BJ (cell line): ENCODE results near the gene KRTAP2-3. TPM values are rescaled to one million over a fixed set of nuclear protein-coding genes. Genes with fewer than 3 reads are reported as not detected.

Experiments
- CTCF ChIA-PET: fragments of 350-600 bp; formaldehyde crosslinking; extraction: SDS; loops from one replicate; lab custom pipeline; 2021; ENCODE audit warnings: antibody characterized with exemption, inconsistent platforms; lab: Yijun Ruan, JAX
- POLR2A ChIA-PET: fragments of 300-600 bp; sonication (Branson Sonifier 250); formaldehyde crosslinking; extraction: SDS; loops from one replicate; lab custom pipeline; 2021; ENCODE audit warnings: antibody characterized with exemption; lab: Charles Lee
- DNase-seq: peaks from one replicate; pipeline ENCODE4 v3.0.0-alpha.2; 2011; ENCODE audit warnings: low read depth
- H3K27me3 ChIP-seq: 2 replicates; pipeline ENCODE4 v1.6.0; 2011; ENCODE audit warnings: low read length; ENCODE audit not compliant: control insufficient read depth, insufficient read depth
- H3K36me3 ChIP-seq: 2 replicates; pipeline ENCODE4 v1.5.1; 2011; ENCODE audit warnings: low read length; ENCODE audit not compliant: control insufficient read depth, insufficient read depth
- H3K4me3 ChIP-seq: 2 replicates; pipeline ENCODE4 v1.5.1; 2011; ENCODE audit warnings: low read depth, mild to moderate bottlenecking, control low read depth, low read length
- CTCF ChIP-seq: IDR thresholded peaks from 2 replicates; pipeline ENCODE4 v1.5.1; 2011; ENCODE audit warnings: low read depth, mild to moderate bottlenecking, control low read depth, inconsistent platforms, low read length, moderate library complexity; ENCODE audit not compliant: insufficient read depth
- polyA plus RNA-seq: library from polyadenylated mRNA; depleted of rRNA; stranded (reverse); fragments of >200 nt; gene quantifications from 2 replicates; pipeline ENCODE4 v1.2.3, GENCODE V29; 2011; rRNA removed

KRTAP2-3 gene
- polyA plus RNA-seq, 1 experiment: 1.4 TPM

GRCh38 chr17:41010441-41010840 is 49.5 kb downstream of the KRTAP2-3 start:
- ChIA-PET CTCF (no interaction called here), POLR2A (no interaction called here)
- DNase-seq: no peak
- H3K4me3 ChIP-seq: no peak overlapping the region
- H3K36me3 ChIP-seq: no peaks in the 10 kb centered on the region
- TF ChIP-seq CTCF: no peak
- H3K27me3 ChIP-seq: no peaks in the 10 kb centered on the region

DNA sequence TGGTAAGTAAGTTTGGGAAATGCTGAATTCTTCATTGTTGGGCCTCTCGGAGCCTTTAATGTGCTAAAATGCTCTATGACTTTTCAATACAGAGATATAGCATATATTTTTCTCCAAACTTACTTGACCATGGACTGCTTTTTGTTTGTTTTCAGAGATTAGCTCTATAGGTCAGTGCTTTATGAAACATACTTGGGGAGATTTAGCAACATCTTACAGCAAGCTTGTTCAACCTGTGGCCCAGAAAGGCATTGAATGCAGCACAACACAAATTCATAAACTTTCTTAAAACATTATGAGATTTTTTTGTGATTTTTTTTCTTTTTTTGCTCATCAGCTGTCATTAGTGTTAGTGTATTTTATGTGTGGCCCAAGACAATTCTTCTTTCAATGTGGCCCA is 50.0 kb downstream of the KRTAP2-3 start:
- no peak for DNase-seq
- no peak for TF ChIP-seq CTCF
- POLR2A ChIA-PET: no interaction called here
- H3K36me3 ChIP-seq: no peaks in the 10 kb centered on the region
- H3K27me3 ChIP-seq: no peaks in the 10 kb centered on the region
- CTCF ChIA-PET: no interaction called here
- no peak overlapping the region for H3K4me3 ChIP-seq

DNA sequence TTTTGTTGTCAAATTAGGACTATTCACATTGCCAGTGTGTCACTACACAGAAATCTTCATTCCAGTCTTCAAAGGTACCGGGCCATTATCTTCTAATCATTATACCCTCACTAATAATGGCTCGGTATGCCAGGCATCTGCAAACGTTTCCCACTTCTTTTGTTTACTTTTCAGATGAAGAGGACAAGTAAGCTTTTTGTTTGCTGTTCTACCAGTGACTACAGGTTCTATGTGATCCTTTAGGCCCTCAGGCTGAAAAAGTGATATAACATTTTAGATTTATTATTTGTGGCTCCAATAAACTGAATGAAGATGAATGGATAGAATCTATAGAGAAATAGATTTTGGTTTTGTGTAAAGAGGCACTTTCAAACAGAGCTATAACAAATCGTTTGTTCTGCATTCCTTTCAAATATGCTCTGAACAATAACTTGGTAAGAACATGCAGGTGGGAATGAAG is 50.6 kb downstream of the KRTAP2-3 start:
- DNase-seq: no peak
- TF ChIP-seq CTCF: no peak
- Histone ChIP-seq H3K4me3 (no peak overlapping the region), H3K27me3 (no peaks in the 10 kb centered on the region), H3K36me3 (no peaks in the 10 kb centered on the region)
- ChIA-PET POLR2A (no interaction called here), CTCF (no interaction called here)

Other genes starting within 250 kb of the KRTAP2-3 start
- gene KRT10, start 237.5 kb downstream of the KRTAP2-3 start, polyA plus RNA-seq: 6.4 and 16.1 TPM in 2 replicates
- not detected in 2 replicates for gene KRT12, start 192.9 kb downstream of the KRTAP2-3 start, polyA plus RNA-seq
- gene KRT20, start 174.9 kb downstream of the KRTAP2-3 start, polyA plus RNA-seq: not detected in 2 replicates
- 0.09 and 0.11 TPM in 2 replicates for gene KRT23, start 122.5 kb downstream of the KRTAP2-3 start, polyA plus RNA-seq
- not detected in 2 replicates for gene KRT39, start 93.2 kb downstream of the KRTAP2-3 start, polyA plus RNA-seq
- not detected in 2 replicates for gene KRT40, start 75.8 kb downstream of the KRTAP2-3 start, polyA plus RNA-seq
- gene KRTAP3-3, start 66.0 kb downstream of the KRTAP2-3 start, polyA plus RNA-seq: not detected in 2 replicates
- not detected in 2 replicates for gene KRTAP3-2, start 60.2 kb downstream of the KRTAP2-3 start, polyA plus RNA-seq
- 0.16 TPM in 1 of 2 replicates, not detected in the other for gene KRTAP3-1, start 51.0 kb downstream of the KRTAP2-3 start, polyA plus RNA-seq
- 62.3 and 65.1 TPM in 2 replicates for gene KRTAP1-5, start 32.9 kb downstream of the KRTAP2-3 start, polyA plus RNA-seq
- not detected in 2 replicates for gene KRTAP1-4, start 29.9 kb downstream of the KRTAP2-3 start, polyA plus RNA-seq
- gene KRTAP1-3, start 25.2 kb downstream of the KRTAP2-3 start, polyA plus RNA-seq: not detected in 2 replicates
- 0.32 TPM in 1 of 2 replicates, not detected in the other for gene KRTAP1-1, start 18.7 kb downstream of the KRTAP2-3 start, polyA plus RNA-seq
- gene KRTAP2-1, start 12.8 kb downstream of the KRTAP2-3 start, polyA plus RNA-seq: not detected in 2 replicates
- 0.16 TPM in 1 of 2 replicates, not detected in the other for gene KRTAP2-2, start 4.9 kb downstream of the KRTAP2-3 start, polyA plus RNA-seq
- not detected in 2 replicates for gene KRTAP2-4, start 5.8 kb upstream of the KRTAP2-3 start, polyA plus RNA-seq
- gene KRTAP4-7, start 24.0 kb upstream of the KRTAP2-3 start, polyA plus RNA-seq: not detected in 2 replicates
- gene KRTAP4-8, start 38.0 kb upstream of the KRTAP2-3 start, polyA plus RNA-seq: not detected in 2 replicates
- gene KRTAP4-16, start 42.1 kb upstream of the KRTAP2-3 start, polyA plus RNA-seq: not detected in 2 replicates
- not detected in 2 replicates for gene KRTAP4-9, start 45.3 kb upstream of the KRTAP2-3 start, polyA plus RNA-seq
- gene KRTAP4-11, start 58.3 kb upstream of the KRTAP2-3 start, polyA plus RNA-seq: not detected in 2 replicates
- gene KRTAP4-12, start 64.1 kb upstream of the KRTAP2-3 start, polyA plus RNA-seq: 0.11 TPM in 1 of 2 replicates, not detected in the other
- not detected in 2 replicates for gene KRTAP4-6, start 80.4 kb upstream of the KRTAP2-3 start, polyA plus RNA-seq
- not detected in 2 replicates for gene KRTAP4-5, start 89.7 kb upstream of the KRTAP2-3 start, polyA plus RNA-seq
- gene KRTAP4-4, start 100.6 kb upstream of the KRTAP2-3 start, polyA plus RNA-seq: not detected in 2 replicates
- gene KRTAP4-3, start 108.1 kb upstream of the KRTAP2-3 start, polyA plus RNA-seq: not detected in 2 replicates
- gene KRTAP4-2, start 118.1 kb upstream of the KRTAP2-3 start, polyA plus RNA-seq: not detected in 2 replicates
- gene KRTAP4-1, start 124.8 kb upstream of the KRTAP2-3 start, polyA plus RNA-seq: 0.12 TPM in 1 of 2 replicates, not detected in the other
- not detected in 2 replicates for gene KRTAP9-1, start 129.8 kb upstream of the KRTAP2-3 start, polyA plus RNA-seq
- not detected in 2 replicates for gene KRTAP9-2, start 166.5 kb upstream of the KRTAP2-3 start, polyA plus RNA-seq
- gene KRTAP9-3, start 172.3 kb upstream of the KRTAP2-3 start, polyA plus RNA-seq: not detected in 2 replicates
- not detected in 2 replicates for gene KRTAP9-8, start 177.9 kb upstream of the KRTAP2-3 start, polyA plus RNA-seq
- not detected in 2 replicates for gene KRTAP9-4, start 189.6 kb upstream of the KRTAP2-3 start, polyA plus RNA-seq
- not detected in 2 replicates for gene KRTAP9-9, start 195.3 kb upstream of the KRTAP2-3 start, polyA plus RNA-seq
- not detected in 2 replicates for gene KRTAP9-6, start 205.3 kb upstream of the KRTAP2-3 start, polyA plus RNA-seq
- not detected in 2 replicates for gene KRTAP9-7, start 215.6 kb upstream of the KRTAP2-3 start, polyA plus RNA-seq
- not detected in 2 replicates for gene KRTAP29-1, start 242.7 kb upstream of the KRTAP2-3 start, polyA plus RNA-seq
- not detected in 2 replicates for gene KRTAP16-1, start 249.2 kb upstream of the KRTAP2-3 start, polyA plus RNA-seq